Measurements from ENCODE around the gene RAB17.
A peak's percentile ranks its signal among the peaks of the same experiment; 100 is the strongest.

RAB17 gene

GRCh38 chr2:237629739-237630138, 39.2 kb upstream of the RAB17 start:
- in situ Hi-C loops (cut with HindIII; ENCODE audit: low pct_unique_long_range_greater_than_20kb, low sequenced_read_pairs): no loop called here
- no peak for TF ChIP-seq JUND (IDR thresholded peaks at IDR 0.05; ENCODE audit: low read depth)
- DNase-seq (ENCODE audit: low read depth in 1 of 2, low spot score in 1 of 2): no peak

- DNase-seq (ENCODE audit: low read depth in 1 of 2, low spot score in 1 of 2): no peak
- in situ Hi-C loops (cut with HindIII; ENCODE audit: low pct_unique_long_range_greater_than_20kb, low sequenced_read_pairs): no loop called here
- TF ChIP-seq JUND (IDR thresholded peaks at IDR 0.05; ENCODE audit: low read depth): no peak
Observed at GRCh38 chr2:237629188-237629534, 38.6 kb upstream of the RAB17 start.

- in situ Hi-C loops (cut with HindIII; ENCODE audit: low pct_unique_long_range_greater_than_20kb, low sequenced_read_pairs): no loop called here
- TF ChIP-seq JUND (IDR thresholded peaks at IDR 0.05; ENCODE audit: low read depth): no peak
- peak; percentile 42 to 59 for DNase-seq (ENCODE audit: low read depth in 1 of 2, low spot score in 1 of 2)
Observed at GRCh38 chr2:237628247-237629187, 38.0 kb upstream of the RAB17 start.

GRCh38 chr2:237627441-237628246, 37.1 kb upstream of the RAB17 start, which contains the start of gene LRRFIP1:
LRRFIP1 (plus strand) TSS chr2:237627587; CDS start chr2:237627645, 58 bp downstream.
- no peak for TF ChIP-seq JUND (IDR thresholded peaks at IDR 0.05; ENCODE audit: low read depth)
- in situ Hi-C loops (cut with HindIII; ENCODE audit: low pct_unique_long_range_greater_than_20kb, low sequenced_read_pairs): no loop called here
- DNase-seq (ENCODE audit: low read depth in 1 of 2, low spot score in 1 of 2): peak; percentile 38 to 72

GRCh38 chr2:237626813-237627440, 36.4 kb upstream of the RAB17 start:
- in situ Hi-C loops (cut with HindIII; ENCODE audit: low pct_unique_long_range_greater_than_20kb, low sequenced_read_pairs): no loop called here
- no peak for DNase-seq (ENCODE audit: low read depth in 1 of 2, low spot score in 1 of 2)
- no peak for TF ChIP-seq JUND (IDR thresholded peaks at IDR 0.05; ENCODE audit: low read depth)

GRCh38 chr2:237625777-237626176, 35.2 kb upstream of the RAB17 start:
- TF ChIP-seq JUND (IDR thresholded peaks at IDR 0.05; ENCODE audit: low read depth): no peak
- in situ Hi-C loops (cut with HindIII; ENCODE audit: low pct_unique_long_range_greater_than_20kb, low sequenced_read_pairs): no loop called here
- DNase-seq (ENCODE audit: low read depth in 1 of 2, low spot score in 1 of 2): no peak

- no peak for DNase-seq (ENCODE audit: low read depth in 1 of 2, low spot score in 1 of 2)
- TF ChIP-seq JUND (IDR thresholded peaks at IDR 0.05; ENCODE audit: low read depth): no peak
- in situ Hi-C loops (cut with HindIII; ENCODE audit: low pct_unique_long_range_greater_than_20kb, low sequenced_read_pairs): no loop called here
Observed at GRCh38 chr2:237625216-237625705, 34.7 kb upstream of the RAB17 start.

GRCh38 chr2:237624565-237624964, 34.0 kb upstream of the RAB17 start:
- in situ Hi-C loops (cut with HindIII; ENCODE audit: low pct_unique_long_range_greater_than_20kb, low sequenced_read_pairs): no loop called here
- no peak for TF ChIP-seq JUND (IDR thresholded peaks at IDR 0.05; ENCODE audit: low read depth)
- DNase-seq (ENCODE audit: low read depth in 1 of 2, low spot score in 1 of 2): no peak

- DNase-seq (ENCODE audit: low read depth in 1 of 2, low spot score in 1 of 2): no peak
- no peak for TF ChIP-seq JUND (IDR thresholded peaks at IDR 0.05; ENCODE audit: low read depth)
- in situ Hi-C loops (cut with HindIII; ENCODE audit: low pct_unique_long_range_greater_than_20kb, low sequenced_read_pairs): no loop called here
Observed at GRCh38 chr2:237623428-237624403, 33.2 kb upstream of the RAB17 start.

GRCh38 chr2:237618449-237618848, 27.9 kb upstream of the RAB17 start:
- DNase-seq (ENCODE audit: low read depth in 1 of 2, low spot score in 1 of 2): no peak
- no peak for TF ChIP-seq JUND (IDR thresholded peaks at IDR 0.05; ENCODE audit: low read depth)
- in situ Hi-C loops (cut with HindIII; ENCODE audit: low pct_unique_long_range_greater_than_20kb, low sequenced_read_pairs): no loop called here

- no peak for TF ChIP-seq JUND (IDR thresholded peaks at IDR 0.05; ENCODE audit: low read depth)
- in situ Hi-C loops (cut with HindIII; ENCODE audit: low pct_unique_long_range_greater_than_20kb, low sequenced_read_pairs): no loop called here
- DNase-seq (ENCODE audit: low read depth in 1 of 2, low spot score in 1 of 2): no peak
Observed at GRCh38 chr2:237617587-237617982, 27.1 kb upstream of the RAB17 start.
